GM12891 (cell line): ENCODE results near the gene USP38.

ENCODE experiments used
- PAX5 ChIP-seq: IDR thresholded peaks from 2 replicates; pipeline ENCODE4 v1.6.1; 2011; ENCODE audit warnings: low read length, moderate library complexity, mild to moderate bottlenecking; ENCODE audit not compliant: insufficient read depth, severe bottlenecking
- POLR2A ChIP-seq: IDR thresholded peaks from 2 replicates; pipeline ENCODE4 v1.6.1; 2011; ENCODE audit warnings: low read depth, low read length, control low read depth
- POLR2AphosphoS5 ChIP-seq: IDR thresholded peaks from 2 replicates; pipeline ENCODE4 v1.6.1; 2011; ENCODE audit warnings: low read depth, low read length, control low read depth
- POU2F2 ChIP-seq: IDR thresholded peaks from 2 replicates; pipeline ENCODE4 v1.6.1; 2011; ENCODE audit warnings: low read depth, mild to moderate bottlenecking, control low read depth, low read length, moderate library complexity
- TAF1 ChIP-seq: IDR thresholded peaks from 2 replicates; pipeline ENCODE4 v1.6.1; 2011; ENCODE audit warnings: low read depth, low read length, control low read depth

DNA sequence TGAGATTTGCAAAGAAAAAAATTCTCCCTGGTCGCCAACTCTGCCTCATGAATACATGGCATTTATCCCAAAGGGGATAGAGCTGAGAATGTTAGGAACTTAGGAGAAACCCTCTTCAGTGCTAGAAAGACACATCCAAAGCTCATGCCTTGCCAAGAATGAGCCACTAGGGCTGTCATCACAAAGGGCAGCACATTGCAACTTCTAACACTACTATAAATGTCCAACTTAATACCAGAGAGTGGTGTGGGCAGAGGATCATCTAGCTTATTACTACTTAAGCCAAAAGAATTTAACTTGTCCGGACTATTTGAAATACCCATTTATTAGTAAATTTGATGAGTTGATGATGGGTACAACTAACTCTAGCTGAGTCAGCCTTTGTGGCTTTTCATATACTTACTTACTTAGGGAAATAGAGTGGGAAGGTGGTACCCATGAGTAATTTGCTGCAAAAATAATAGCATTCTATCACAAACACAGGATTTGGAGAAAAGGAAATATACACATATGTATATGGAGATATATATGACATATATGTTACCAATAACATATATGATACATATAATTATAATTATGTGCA lies 85.6 kb downstream of the USP38 start:
- TF ChIP-seq POLR2A = no peak
- TF ChIP-seq POLR2AphosphoS5 = no peak
- no peak for TF ChIP-seq TAF1
- no peak for TF ChIP-seq POU2F2
- TF ChIP-seq PAX5 = no peak
